ENCODE data around the gene TPRKB. TPM values are rescaled to one million over a fixed set of nuclear protein-coding genes. Genes with fewer than 3 reads are reported as not detected.

TPRKB gene
- polyA plus RNA-seq, 1 donor (not counting 4 experiments of a cell fraction or from before 2014, with no cell fraction given): 58.4 TPM

GRCh38 chr2:73746015-73746876 lies 9.1 kb upstream of the TPRKB start:
- TF ChIP-seq EZH2 (IDR thresholded peaks at IDR 0.05; ENCODE audit: low read length) (no peak), CTCF (optimal IDR thresholded peaks at IDR 0.05 in 1 of 3, IDR thresholded peaks at IDR 0.05 in 1 of 3, conservative IDR thresholded peaks at IDR 0.05 in 1 of 3; ENCODE audit: extremely low read depth in 1 of 3, insufficient read depth in 2 of 3, low read length in 3 of 3) (no peak)
- Histone ChIP-seq H3K27me3 (ENCODE audit: control insufficient read depth, extremely low read depth, insufficient read depth, low read length) (no peaks in the 10 kb centered on the region), H2AFZ (ENCODE audit: control insufficient read depth, low read length) (no peak overlapping the region), H3K9me1 (ENCODE audit: control insufficient read depth, extremely low read depth, insufficient read depth, low read length) (no peaks in the 10 kb centered on the region), H3K27ac (ENCODE audit: control insufficient read depth, insufficient read depth, low read length) (no peak overlapping the region), H3K4me3 (ENCODE audit: control insufficient read depth in 2 of 3, extremely low read depth in 1 of 3, insufficient read depth in 2 of 3, low read depth in 1 of 3, low read length in 3 of 3) (no peak overlapping the region), H3K36me3 (ENCODE audit: control insufficient read depth in 2 of 2, extremely low read depth in 1 of 2, insufficient read depth in 2 of 2, low read length in 2 of 2) (peaks cover 15 to 18% of the 10 kb centered on the region in 2 experiments), H4K20me1 (ENCODE audit: control insufficient read depth, extremely low read depth, insufficient read depth, low read length) (no peaks in the 10 kb centered on the region), H3K9me3 (ENCODE audit: control insufficient read depth, low read depth, low read length) (no peaks in the 10 kb centered on the region), H3K4me2 (ENCODE audit: control insufficient read depth, extremely low read depth, insufficient read depth, low read depth, low read length) (no peak overlapping the region), H3K79me2 (ENCODE audit: control insufficient read depth, insufficient read depth, low read length) (no peaks in the 10 kb centered on the region), H3K4me1 (ENCODE audit: control insufficient read depth, extremely low read depth, insufficient read depth, low read length) (no peaks in the 10 kb centered on the region), H3K9ac (ENCODE audit: control insufficient read depth, extremely low read depth, insufficient read depth, low read length) (no peak overlapping the region)
- no peak for FAIRE-seq
- dilution Hi-C loops (cut with MboI; ENCODE audit: extremely low pct_ligation_motif_present, low sequenced_read_pairs): no loop called here
- no peak for DNase-seq (ENCODE audit: low read depth, low spot score)

GRCh38 chr2:73740767-73741166 lies 3.6 kb upstream of the TPRKB start:
- Histone ChIP-seq H3K79me2 (ENCODE audit: control insufficient read depth, insufficient read depth, low read length) (peaks cover 11% of the 10 kb centered on the region), H3K9ac (ENCODE audit: control insufficient read depth, extremely low read depth, insufficient read depth, low read length) (no peak overlapping the region), H4K20me1 (ENCODE audit: control insufficient read depth, extremely low read depth, insufficient read depth, low read length) (no peaks in the 10 kb centered on the region), H3K4me2 (ENCODE audit: control insufficient read depth, extremely low read depth, insufficient read depth, low read depth, low read length) (no peak overlapping the region), H3K36me3 (ENCODE audit: control insufficient read depth in 2 of 2, extremely low read depth in 1 of 2, insufficient read depth in 2 of 2, low read length in 2 of 2) (peaks cover 0 to 6% of the 10 kb centered on the region in 2 experiments), H3K9me1 (ENCODE audit: control insufficient read depth, extremely low read depth, insufficient read depth, low read length) (no peaks in the 10 kb centered on the region), H3K27me3 (ENCODE audit: control insufficient read depth, extremely low read depth, insufficient read depth, low read length) (no peaks in the 10 kb centered on the region), H3K4me3 (ENCODE audit: control insufficient read depth in 2 of 3, extremely low read depth in 1 of 3, insufficient read depth in 2 of 3, low read depth in 1 of 3, low read length in 3 of 3) (no peak overlapping the region), H2AFZ (ENCODE audit: control insufficient read depth, low read length) (no peak overlapping the region), H3K27ac (ENCODE audit: control insufficient read depth, insufficient read depth, low read length) (no peak overlapping the region), H3K4me1 (ENCODE audit: control insufficient read depth, extremely low read depth, insufficient read depth, low read length) (peaks cover 11% of the 10 kb centered on the region), H3K9me3 (ENCODE audit: control insufficient read depth, low read depth, low read length) (no peaks in the 10 kb centered on the region)
- dilution Hi-C loops (cut with MboI; ENCODE audit: extremely low pct_ligation_motif_present, low sequenced_read_pairs): no loop called here
- FAIRE-seq: no peak
- DNase-seq (ENCODE audit: low read depth, low spot score): no peak
- no peak for TF ChIP-seq EZH2 (IDR thresholded peaks at IDR 0.05; ENCODE audit: low read length)
- TF ChIP-seq CTCF (optimal IDR thresholded peaks at IDR 0.05 in 1 of 3, IDR thresholded peaks at IDR 0.05 in 1 of 3, conservative IDR thresholded peaks at IDR 0.05 in 1 of 3; ENCODE audit: extremely low read depth in 1 of 3, insufficient read depth in 2 of 3, low read length in 3 of 3): no peak
